ENCODE results near the gene AIFM2. TPM values are rescaled to one million over a fixed set of nuclear protein-coding genes. Genes with fewer than 3 reads are reported as not detected.

The AIFM2 gene
- total and polyA plus RNA-seq, 2 of the 13 experiments (the other 11 are each of a cell fraction or from before 2014, with no cell fraction given) = 20.3 to 29.5 TPM

- TF ChIP-seq ZNF569 (CRISPR knock-in tag; IDR thresholded peaks at IDR 0.05; ENCODE audit: borderline replicate concordance) = no peak
- TF ChIP-seq SRF (IDR thresholded peaks at IDR 0.05; ENCODE audit: low read depth, low read length) = no peak
- TF ChIP-seq TFE3 (CRISPR knock-in tag; IDR thresholded peaks at IDR 0.05) = peak; percentile 74
- TF ChIP-seq RARA (CRISPR knock-in tag; IDR thresholded peaks at IDR 0.05) = peak; percentile 68
- TF ChIP-seq PHF20 (CRISPR knock-in tag; IDR thresholded peaks at IDR 0.05) = no peak
- no peak for TF ChIP-seq ZNF354B (CRISPR knock-in tag; IDR thresholded peaks at IDR 0.05)
- no peak for TF ChIP-seq GTF3A (CRISPR knock-in tag; conservative IDR thresholded peaks at IDR 0.05)
- TF ChIP-seq ZFP91 (CRISPR knock-in tag; IDR thresholded peaks at IDR 0.05; ENCODE audit: borderline replicate concordance) = peak; percentile 54; the same call in 1 of the 2 replicates
- TF ChIP-seq ZNF75D (CRISPR knock-in tag; IDR thresholded peaks at IDR 0.05; ENCODE audit: borderline replicate concordance) = no peak
- TF ChIP-seq ZNF768 (CRISPR knock-in tag; IDR thresholded peaks at IDR 0.05) = no peak
- TF ChIP-seq ZNF276 (CRISPR knock-in tag; IDR thresholded peaks at IDR 0.05; ENCODE audit: low read depth) = no peak
- TF ChIP-seq ZNF644 (CRISPR knock-in tag; IDR thresholded peaks at IDR 0.05; ENCODE audit: low read depth) = peak; percentile 76
Measured at GRCh38 chr10:70109064-70109729, 23.4 kb downstream of the AIFM2 start (continued).

Measured in HepG2 (cell line).